Epidermal melanocyte (primary cell): ENCODE data around the gene ZNF480.
A peak's percentile ranks its signal among the peaks of the same experiment; 100 is the strongest.
"Not testable (repeated sequence)": the region's sequence is repeated elsewhere in the genome, so short reads cannot be mapped to it uniquely, and the experiment has no call there.

Source experiments
- DNase-seq: peaks from one replicate; pipeline ENCODE4 v3.0.0; 2011; ENCODE audit warnings: low spot score; ENCODE audit not compliant: insufficient read length

ZNF480 gene

DNA sequence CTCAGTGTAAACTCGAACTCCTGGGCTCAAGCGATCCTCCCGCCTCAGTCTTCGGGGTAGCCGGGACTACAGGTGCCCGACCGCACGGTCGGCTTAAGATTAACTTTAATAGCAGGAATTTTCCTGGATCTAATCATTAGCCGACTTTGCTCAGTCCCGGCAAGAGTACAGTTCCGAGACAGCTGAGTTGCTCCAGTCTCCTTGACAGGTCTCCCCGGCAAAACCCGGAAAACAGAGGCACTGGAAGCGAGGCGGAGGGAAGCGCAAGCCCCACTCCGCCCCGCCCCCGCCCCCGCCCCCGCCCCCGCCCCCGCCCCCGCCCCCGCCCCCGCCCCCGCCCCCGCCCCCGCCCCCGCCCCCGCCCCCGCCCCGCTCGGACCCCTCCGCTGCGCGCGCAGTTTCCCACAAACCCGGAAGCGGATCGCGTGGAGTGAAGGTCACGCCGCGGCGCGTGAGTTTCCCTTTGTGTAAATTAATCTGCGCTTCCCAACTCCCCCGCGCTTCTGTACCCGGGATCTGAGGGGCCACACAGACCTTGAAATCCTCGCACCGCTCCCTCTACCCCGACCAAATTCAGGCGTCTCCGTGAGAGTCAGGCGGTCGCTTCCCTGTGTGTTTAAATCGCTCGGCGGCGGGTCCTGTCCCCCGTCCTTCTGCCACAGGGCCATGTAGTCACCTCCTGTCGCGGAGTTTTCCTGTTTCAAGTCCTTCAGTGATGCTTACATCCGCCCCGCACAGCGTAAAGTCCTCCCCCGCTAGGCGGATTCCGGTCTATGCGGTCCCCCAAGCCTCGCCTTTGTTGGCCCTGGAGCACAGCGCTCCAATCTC lies at the start of gene ZNF480:
TSS of gene ZNF480 (plus strand) at position 397 of the 828 bp plus-strand sequence. CDS start 3,244 bp downstream, outside the sequence.
- peak; percentile 67 for DNase-seq

DNA sequence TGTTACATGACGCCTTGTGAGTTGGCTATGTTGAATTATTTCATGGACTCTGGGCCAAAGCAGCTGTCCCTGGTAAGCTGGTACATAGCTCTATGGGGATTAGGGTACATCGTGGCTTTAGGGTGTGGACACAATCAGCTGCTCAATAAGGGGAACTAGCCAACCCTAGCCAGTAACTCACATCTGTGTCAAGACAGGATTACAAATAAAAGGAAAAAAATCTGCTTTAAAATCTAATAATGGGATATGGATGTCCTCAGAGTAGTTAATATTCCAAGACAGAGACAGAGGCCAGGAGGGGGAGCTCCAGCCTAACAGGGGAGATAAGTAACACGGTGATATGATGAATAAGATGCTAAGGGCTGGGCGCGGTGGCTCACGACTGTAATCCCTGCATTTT lies 48.7 kb upstream of the ZNF480 start:
- DNase-seq, result no peak

DNA sequence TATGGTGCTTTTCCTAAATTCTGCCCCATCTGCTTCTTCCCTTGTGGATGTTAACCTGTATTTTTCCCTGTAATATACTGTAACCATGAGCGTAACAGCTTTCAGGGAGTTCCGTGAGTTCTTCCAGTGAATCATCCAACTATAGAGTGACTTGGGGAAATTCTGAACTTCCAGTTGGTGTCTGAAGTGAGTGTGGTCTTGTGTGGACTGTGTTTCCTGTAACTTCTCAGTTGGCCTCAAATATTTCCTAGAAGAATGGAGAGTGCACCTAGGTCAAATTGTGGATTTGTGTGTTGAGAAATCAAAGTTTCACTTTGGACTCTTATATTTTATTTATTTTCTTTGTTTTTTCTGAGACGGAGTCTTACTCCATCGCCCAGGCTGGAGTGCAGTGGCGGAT lies 38.5 kb upstream of the ZNF480 start:
- DNase-seq, result no peak

DNA sequence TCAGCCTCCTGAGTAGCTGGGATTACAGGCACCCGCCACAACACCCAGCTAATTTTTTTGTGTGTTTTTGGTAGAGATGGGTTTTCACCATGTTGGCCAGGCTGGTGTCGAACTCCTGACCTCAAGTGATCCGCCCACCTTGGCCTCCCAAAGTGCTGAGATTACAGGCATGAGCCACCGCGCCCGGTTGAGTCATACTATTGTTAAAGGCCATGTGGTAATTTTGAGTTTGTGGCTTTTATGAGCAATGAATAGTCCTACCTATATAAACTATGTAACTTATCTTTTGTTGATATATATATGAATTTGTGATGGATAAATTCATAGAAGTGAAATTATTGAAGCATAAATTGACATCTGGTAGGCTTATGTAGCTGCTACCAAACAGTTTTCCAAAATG lies 31.4 kb upstream of the ZNF480 start:
- not testable (repeated sequence) for DNase-seq

DNA sequence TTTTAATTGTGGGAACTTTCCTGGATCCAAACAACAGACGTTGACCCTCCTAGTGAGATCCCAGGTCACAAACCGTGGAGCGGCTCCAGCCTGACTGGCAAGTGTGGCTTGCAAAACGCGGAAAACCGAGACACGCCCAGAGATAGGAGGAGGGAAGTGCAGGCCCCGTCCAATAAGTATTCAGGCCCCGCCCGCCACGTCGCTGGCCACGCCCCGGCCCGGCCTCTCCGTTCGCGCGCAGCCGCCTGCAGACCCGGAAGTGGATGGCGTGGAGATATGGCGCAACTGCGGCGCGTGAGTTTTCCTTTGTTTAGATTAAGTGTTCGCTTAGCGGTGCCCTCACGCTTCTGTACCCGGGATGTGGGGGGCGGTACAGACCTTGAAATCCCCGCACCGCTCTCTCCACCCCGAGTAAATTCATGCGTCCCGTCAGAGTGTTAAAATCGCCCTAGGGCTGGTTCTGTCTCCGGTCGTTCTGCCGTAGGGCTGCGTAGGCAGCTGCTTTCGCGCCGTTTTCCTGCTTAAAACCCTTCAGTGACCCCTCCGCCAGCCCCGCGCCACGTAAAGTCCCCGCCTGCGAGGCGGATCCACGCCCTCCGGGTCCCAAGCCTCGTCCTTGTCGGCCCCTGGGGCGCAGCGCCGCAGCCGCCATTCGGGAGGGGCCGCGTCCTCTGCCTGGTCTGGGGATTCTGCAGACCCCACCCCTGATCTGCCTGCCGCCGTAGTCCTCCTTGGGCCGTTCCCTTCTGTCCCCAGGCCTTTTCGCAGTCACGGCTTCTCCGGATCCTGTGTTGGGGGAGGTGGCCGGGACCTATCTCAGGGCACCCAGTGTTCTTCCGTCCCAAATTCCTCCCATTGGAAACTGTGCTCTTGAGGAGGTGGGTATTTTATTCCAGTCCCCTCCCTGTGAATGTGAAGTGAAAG lies 27.4 kb upstream of the ZNF480 start, which contains the start of gene ZNF766:
TSS of gene ZNF766 (plus strand) at position 250 of the 924 bp plus-strand sequence. CDS start at position 277, 27 bp downstream.
- DNase-seq, result peak; percentile 86

DNA sequence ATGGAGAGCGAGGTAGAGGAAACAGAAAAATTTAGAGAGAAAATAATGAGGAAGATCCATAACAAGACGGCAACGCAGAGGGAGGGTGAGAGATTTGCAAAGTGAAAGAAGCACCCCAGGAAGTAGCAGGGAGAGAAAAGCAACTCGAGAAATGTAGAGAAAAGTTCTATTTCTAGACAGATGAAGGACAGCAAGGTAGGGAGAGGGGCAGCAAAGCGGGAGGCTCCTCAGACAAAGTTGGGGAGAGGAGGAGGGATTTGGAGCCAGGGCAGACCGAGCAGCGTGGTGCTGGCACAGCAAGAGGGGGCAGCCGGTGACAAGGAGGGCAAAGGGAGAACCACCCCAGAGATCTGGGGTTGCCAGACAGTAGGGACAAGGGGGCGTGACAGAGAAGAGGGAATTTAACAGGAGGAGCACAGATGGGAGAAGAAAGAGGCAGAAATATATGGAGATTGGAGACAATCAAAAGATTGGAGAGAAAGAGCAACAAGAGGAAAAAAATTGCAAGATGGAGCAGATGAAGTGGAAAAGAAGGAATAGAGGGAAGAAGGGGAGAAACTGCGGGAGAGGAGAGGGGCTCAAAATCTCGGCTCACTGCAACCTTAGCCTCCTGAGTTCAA lies 26.6 kb upstream of the ZNF480 start:
- peak; percentile 18 for DNase-seq

DNA sequence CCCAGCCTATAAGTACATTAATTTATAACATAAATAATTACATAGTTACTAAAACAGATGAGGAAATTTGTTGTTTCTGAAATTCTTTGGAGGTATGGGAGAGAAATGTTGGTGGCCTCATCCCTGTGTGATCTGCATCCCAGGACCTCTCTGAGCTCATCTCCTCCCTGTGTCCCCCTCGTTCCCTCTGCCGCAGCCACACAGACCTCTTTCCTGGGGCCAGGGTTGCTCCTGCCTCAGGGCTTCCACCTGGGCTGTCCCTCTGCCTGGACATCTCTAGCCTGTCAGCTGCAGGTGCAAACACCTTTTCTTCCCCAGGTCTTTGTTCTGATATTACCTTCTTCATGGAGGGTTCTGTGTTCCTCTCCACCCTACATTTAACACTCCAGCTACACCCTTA lies 23.7 kb upstream of the ZNF480 start:
- DNase-seq, result no peak

DNA sequence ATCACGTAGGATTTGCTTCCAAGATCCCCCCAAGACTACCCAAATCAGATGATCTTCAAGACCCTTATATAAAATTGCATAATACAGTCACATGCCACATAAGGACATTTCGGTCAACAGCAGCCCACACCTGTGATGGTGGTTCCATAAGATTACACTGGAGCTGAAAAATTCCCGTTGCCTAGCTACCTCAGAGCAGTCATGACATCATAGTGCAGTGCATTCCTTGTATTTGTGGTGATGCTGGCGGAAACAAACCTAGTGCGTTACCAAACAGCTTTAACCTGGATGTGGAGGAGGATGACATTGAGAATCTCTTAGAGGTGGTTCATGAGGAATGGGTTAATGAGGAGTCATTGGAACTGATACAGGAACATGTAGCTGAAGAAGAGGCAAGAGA lies 22.8 kb upstream of the ZNF480 start:
- no peak for DNase-seq

DNA sequence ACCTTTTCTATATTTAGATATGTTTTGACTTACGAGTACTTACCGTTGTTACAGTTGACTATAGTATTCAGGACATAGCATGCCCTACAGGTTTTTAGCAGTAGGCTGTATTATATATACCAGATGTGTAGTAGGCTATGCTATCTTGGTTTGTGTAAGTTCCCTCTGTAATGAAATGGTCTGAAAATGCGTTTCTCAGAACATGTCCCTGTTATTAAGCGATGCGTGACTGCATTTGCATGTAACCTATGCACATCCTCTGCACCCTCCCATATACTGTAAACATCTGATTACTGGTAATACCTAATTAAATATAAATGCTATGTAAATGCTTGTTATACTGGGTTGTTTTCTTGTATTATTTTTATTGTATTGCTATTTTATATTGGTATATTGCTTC lies 21.0 kb upstream of the ZNF480 start:
- no peak for DNase-seq

DNA sequence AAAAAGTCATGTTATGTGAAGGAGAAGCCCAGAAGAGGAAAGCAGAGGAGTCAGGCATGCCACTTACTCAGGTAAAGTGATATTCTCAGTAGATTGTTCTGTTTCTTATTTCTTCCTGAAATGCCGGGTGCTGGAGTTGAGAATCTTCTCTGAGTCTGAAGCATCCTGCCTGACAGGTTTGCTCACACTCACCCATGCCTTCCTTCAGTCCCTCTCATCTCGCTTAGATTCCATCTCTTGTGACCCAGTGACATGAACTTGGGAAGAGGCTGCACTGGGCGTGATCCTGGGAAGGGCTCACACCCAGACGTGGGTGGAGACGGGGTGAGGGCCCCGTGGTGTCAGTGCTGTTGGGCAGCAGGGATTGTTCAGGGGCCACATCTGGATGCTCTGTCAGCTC lies 19.5 kb upstream of the ZNF480 start:
- no peak for DNase-seq

DNA sequence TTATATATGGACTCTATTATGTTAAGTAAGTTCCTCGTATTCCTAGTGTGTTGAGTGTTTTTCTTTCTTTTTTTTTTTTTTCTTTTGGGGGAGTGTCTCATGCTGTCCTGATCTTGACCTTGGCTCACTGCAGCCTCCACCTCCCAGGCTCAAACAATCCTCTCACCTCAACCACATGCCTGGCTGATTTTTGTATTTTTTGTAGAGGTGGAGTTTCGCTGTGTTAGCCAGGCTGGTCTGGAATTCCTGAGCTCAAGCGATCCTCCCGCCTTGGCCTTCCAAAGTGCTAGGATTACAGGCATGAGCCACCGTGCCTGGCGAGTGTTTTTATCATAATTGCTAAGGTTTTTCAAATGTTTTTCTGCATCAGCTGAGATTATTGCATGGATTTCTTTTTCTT lies 10.7 kb upstream of the ZNF480 start:
- no peak for DNase-seq

DNA sequence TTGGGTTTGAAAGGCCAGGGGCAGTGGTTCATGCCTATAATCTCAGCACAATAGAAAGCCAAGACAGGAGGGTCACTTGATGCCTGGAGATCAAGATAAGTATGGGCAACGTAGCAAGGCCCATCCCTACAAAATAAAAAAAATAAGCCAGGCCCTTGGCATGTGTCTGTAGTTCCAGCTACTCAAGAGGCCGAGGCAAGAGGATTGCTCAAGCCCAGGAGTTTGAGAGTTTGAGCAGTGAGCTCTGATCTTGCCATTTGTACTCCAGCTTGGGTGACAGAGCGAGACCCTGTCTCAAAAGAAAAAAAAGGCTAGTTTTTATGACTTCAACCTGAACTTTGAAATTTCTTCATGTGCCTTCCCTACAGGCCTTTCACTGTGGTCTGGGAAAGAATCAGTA lies 5.2 kb upstream of the ZNF480 start:
- no peak for DNase-seq

DNA sequence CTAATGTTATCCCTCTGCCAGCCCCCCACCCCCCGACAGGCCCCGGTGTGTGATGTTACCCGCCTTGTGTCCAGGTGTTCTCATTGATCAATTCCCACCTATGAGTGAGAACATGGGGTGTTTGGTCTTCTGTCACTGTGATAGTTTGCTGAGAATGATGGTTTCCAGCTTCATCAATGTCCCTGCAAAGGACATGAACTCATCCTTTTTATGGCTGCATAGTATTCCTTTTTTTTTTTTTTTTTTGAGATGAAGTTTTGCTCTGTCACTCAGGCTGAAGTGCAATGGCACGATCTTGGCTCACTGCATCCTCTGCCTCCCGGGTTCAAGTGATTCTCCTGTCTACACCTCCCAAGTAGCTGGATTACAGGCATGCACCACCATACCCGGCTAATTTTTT lies 4.0 kb upstream of the ZNF480 start:
- not testable (repeated sequence) for DNase-seq

DNA sequence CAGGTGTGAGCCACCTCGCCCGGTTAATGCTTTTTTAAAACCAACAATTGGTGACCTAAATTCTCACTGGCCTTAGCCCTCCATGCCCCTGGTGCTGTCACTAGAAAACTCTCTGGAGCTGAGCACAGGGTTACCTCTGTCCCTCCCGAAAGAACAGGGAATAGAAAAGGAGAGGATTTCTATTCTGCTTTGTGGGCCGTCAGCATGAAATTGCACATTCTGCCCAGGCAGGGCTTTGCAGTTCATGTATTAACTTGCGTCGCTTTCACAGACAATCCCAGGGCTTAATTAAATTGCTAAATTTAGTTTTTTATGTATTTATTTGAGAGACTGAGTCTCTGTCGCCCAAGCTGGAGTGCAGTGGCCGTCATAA lies 583 bp upstream of the ZNF480 start:
- no peak for DNase-seq

DNA sequence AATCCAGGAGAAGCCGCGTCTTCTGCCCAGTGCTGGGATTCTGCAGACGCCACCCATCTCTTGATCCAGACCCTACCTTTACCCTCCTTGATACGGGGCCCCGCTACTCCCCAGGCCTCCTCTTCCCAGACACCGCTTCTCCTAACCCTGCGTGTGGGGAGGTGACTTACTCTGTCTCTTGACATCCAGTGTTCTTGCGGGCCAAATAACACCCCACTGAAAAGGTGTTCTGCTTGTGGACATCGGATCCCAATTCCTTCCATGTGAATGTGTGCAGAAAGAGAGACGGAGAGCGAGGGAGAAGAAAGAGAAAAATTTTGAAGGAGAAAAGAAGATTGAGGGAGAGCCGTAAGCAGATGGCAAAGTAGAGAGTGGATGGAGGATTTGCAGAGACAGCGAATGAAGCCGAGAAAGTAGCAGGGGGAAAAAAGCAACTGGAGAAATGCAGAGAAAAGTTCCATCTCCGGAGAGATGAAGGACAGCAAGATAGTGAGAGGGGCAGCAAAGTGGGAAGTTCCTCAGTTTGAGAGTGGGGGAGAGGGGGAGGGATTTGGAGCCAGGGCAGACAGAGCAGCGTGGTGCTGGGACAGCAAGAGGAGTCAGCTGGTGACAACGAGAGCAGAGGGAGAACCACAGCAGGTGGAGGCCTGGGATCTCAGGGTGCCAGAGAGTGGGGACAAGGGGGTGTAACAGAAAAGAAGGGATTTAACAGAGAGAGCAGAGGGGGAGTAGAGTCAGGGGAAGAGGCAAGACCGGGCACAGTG lies 814 bp downstream of the ZNF480 start:
- no peak for DNase-seq

DNA sequence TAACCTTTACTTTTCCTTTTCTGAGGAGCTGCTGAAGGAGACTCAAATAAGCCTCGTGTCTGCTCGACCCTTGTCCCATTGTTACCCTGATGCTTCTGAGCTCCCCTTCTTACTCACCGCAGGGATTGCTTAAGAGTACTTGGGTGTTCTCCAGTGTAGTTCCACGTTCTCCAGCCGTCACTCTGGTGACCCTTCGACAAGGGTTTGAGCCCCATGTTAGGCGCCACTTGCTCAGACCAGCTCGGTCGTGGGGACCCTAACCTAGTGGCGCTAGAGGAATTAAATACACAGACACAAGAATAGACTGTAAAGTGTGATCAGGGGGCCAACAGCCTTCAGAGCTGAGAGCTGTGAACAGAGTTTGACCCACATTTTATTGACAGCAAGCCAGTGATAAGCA lies 10.3 kb downstream of the ZNF480 start:
- DNase-seq, result no peak

DNA sequence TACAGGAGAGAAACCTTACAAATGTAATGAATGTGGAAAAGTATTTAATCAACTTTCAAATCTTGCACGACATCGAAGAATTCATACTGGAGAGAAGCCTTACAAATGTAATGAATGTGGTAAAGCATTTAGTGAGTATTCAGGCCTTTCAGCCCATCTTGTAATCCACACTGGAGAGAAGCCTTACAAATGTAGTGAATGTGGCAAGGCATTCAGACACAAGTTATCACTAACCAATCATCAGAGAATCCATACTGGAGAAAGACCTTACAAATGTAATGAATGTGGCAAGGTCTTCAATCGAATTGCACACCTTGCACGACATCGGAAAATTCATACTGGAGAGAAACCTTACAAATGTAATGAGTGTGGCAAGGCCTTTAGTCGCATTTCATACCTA lies 25.5 kb downstream of the ZNF480 start:
- no peak for DNase-seq

DNA sequence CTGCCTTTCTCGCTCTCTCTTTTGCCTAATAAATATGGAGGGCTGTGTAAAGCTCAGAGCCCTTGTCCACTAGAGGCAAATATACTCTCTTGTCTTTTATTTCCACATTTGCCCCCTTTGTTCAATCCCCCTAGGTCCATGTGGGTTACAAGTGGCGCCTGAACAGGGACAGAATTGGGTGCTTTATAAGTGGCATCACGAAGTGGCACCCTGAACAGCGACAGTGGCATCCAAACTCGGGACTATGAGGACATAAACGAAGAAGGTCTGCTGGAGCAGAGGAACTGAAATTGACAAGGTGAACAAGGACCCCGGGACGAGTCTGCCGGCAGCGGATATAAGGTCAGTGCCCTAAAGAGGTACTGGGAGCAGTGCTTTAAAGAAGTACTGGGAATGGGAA lies 34.8 kb downstream of the ZNF480 start:
- DNase-seq, result no peak

DNA sequence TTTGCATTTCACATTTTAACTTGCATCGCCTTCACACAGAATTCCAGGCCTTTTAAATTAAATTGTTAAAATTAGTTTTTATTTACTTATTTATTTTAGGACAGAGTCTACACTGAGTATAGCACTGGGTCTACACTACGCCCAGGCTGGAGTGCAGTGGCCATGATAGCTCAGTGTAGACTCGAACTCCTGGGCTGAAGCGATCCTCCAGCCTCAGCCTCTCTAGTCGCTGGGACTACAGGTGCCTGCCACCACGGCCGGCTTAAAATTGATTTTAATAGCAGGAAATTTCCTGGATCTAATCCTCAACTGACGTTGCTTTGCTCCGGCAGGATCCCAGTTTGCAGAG lies 38.8 kb downstream of the ZNF480 start:
- no peak for DNase-seq

DNA sequence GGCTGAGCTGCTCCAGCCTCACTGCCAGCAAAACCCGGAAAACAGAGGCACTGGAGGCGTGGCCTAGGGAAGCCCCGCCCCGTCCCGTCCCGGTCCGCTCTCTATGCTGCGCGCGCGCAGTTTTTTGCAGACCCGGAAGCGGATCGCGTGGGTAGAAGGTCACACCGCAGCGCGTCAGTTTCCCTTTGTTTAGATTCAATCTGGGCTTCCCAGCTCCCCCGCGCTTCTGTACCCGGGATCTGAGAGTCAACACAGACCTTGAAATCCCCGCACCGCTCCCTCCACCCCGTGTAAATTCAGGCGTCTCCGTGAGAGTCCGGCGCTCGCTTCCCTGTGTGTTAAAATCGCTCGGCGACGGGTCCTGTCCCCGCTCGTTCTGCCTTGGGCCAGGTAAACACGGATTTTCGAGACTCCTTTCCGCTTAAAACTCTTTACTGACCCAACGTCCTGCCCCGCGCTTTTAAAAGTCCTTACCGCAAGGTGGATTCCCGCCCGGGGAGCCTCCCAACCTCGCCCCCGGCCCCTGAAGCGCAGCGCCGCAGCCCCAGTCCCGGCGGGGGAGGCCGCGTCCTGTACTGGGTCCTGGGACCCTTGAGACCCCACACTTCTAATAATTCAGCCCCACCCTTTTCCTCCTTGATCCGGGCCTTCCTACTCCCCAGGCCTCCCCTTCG lies 39.3 kb downstream of the ZNF480 start, which contains the start of gene ZNF610:
TSS of gene ZNF610 (plus strand) at position 127 of the 674 bp plus-strand sequence. CDS start 12,930 bp downstream, outside the sequence.
- peak; percentile 73 for DNase-seq
